Measurements from ENCODE around the gene MAD2L2.

Gene MAD2L2

GRCh38 chr1:11693024-11693590 is 12.2 kb upstream of the MAD2L2 start:
- no peak overlapping the region for H3K4me3 ChIP-seq (ENCODE audit: low read depth, low read length)
- DNase-seq (ENCODE audit: low read depth), result no peak
- TF ChIP-seq CTCF (IDR thresholded peaks at IDR 0.05; ENCODE audit: insufficient read depth, low read depth, low read length, missing control alignments), result no peak

GRCh38 chr1:11691928-11692711 is 11.2 kb upstream of the MAD2L2 start:
- no peak for TF ChIP-seq CTCF (IDR thresholded peaks at IDR 0.05; ENCODE audit: insufficient read depth, low read depth, low read length, missing control alignments)
- no peak overlapping the region for H3K4me3 ChIP-seq (ENCODE audit: low read depth, low read length)
- no peak for DNase-seq (ENCODE audit: low read depth)

- no peak for DNase-seq (ENCODE audit: low read depth)
- no peak for TF ChIP-seq CTCF (IDR thresholded peaks at IDR 0.05; ENCODE audit: insufficient read depth, low read depth, low read length, missing control alignments)
- H3K4me3 ChIP-seq (ENCODE audit: low read depth, low read length), result no peak within 1 kb of the TSS
Measured at GRCh38 chr1:11691302-11691914, 10.5 kb upstream of the MAD2L2 start, which contains the start of gene DRAXIN. DRAXIN (plus strand) TSS chr1:11691710; CDS start chr1:11706259, 14,549 bp downstream.

- TF ChIP-seq CTCF (IDR thresholded peaks at IDR 0.05; ENCODE audit: insufficient read depth, low read depth, low read length, missing control alignments), result no peak
- no peak for DNase-seq (ENCODE audit: low read depth)
- no peak overlapping the region for H3K4me3 ChIP-seq (ENCODE audit: low read depth, low read length)
Measured at GRCh38 chr1:11690397-11691301, 9.7 kb upstream of the MAD2L2 start.

GRCh38 chr1:11688506-11688905 is 7.6 kb upstream of the MAD2L2 start:
- no peak overlapping the region for H3K4me3 ChIP-seq (ENCODE audit: low read depth, low read length)
- no peak for TF ChIP-seq CTCF (IDR thresholded peaks at IDR 0.05; ENCODE audit: insufficient read depth, low read depth, low read length, missing control alignments)
- DNase-seq (ENCODE audit: low read depth), result no peak

GRCh38 chr1:11685210-11685752 is 4.3 kb upstream of the MAD2L2 start:
- H3K4me3 ChIP-seq (ENCODE audit: low read depth, low read length), result no peak overlapping the region
- no peak for TF ChIP-seq CTCF (IDR thresholded peaks at IDR 0.05; ENCODE audit: insufficient read depth, low read depth, low read length, missing control alignments)

More at GRCh38 chr1:11685210-11685752, 4.3 kb upstream of the MAD2L2 start:
- no peak for DNase-seq (ENCODE audit: low read depth)

Measured in GM12865 (cell line).